SH-SY5Y (cell line): Measurements from ENCODE around the gene GABRR2.

Experiments
- GATA2 ChIP-seq: IDR thresholded peaks from 2 replicates; pipeline ENCODE4 v1.6.1; 2011; ENCODE audit warnings: mild to moderate bottlenecking, low read depth, low read length
- GATA3 ChIP-seq: IDR thresholded peaks from 2 replicates; pipeline ENCODE4 v1.6.1; 2011; ENCODE audit warnings: low read depth, mild to moderate bottlenecking, low read length, moderate library complexity

- no peak for TF ChIP-seq GATA2
- TF ChIP-seq GATA3 = no peak
These were observed 24.5 kb downstream of the GABRR2 start for GRCh38 chr6:89290401-89291155.
